HG02623 (cell line): ENCODE measurements around the gene ESR1.
A peak's percentile ranks its signal among the peaks of the same experiment; 100 is the strongest.

ENCODE experiments used
- ATAC-seq: cut with Tn5 transposase; IDR thresholded peaks from one replicate; pipeline ENCODE4 v1.9.1; 2021; ENCODE audit warnings: moderate library complexity; ENCODE audit not compliant: unreplicated experiment

The ESR1 gene

GRCh38 chr6:152166897-152167296 lies 359.4 kb downstream of the ESR1 start:
- no peak for ATAC-seq

- ATAC-seq, result no peak
Measured at GRCh38 chr6:152167641-152168603, 360.4 kb downstream of the ESR1 start.

GRCh38 chr6:152170313-152170701 lies 362.8 kb downstream of the ESR1 start:
- ATAC-seq, result no peak

- peak; percentile 93 for ATAC-seq
Measured at GRCh38 chr6:152170702-152171667, 363.5 kb downstream of the ESR1 start.

- no peak for ATAC-seq
Measured at GRCh38 chr6:152173321-152173720, 365.8 kb downstream of the ESR1 start.

GRCh38 chr6:152173957-152174356 lies 366.5 kb downstream of the ESR1 start:
- ATAC-seq, result no peak

GRCh38 chr6:152176268-152176667 lies 368.8 kb downstream of the ESR1 start:
- no peak for ATAC-seq
